HG03095 (cell line): ENCODE data around the gene RREB1.

Experiments
- ATAC-seq: cut with Tn5 transposase; IDR thresholded peaks from one replicate; pipeline ENCODE4 v1.9.1; 2021; ENCODE audit warnings: moderate library complexity; ENCODE audit not compliant: unreplicated experiment

Gene RREB1

DNA sequence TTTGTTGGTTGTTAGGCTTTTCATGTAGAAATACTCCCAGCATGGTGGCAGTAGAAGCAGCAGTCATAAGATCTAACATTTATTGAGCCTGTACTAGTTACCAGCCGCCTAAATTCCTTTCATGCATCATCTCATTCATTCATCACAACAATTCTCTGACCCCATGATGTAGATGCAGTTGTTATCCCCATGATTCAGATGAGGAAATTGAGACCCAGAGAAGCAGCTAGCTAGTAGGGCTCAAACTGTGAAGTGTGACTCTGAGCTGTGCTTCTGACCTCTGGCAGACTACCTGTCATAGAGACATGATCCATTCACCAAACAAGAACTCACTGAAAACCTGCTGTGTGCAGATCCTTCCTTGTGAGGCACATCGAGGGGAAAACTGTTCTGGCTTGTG is 16.9 kb downstream of the RREB1 start:
- no peak for ATAC-seq

DNA sequence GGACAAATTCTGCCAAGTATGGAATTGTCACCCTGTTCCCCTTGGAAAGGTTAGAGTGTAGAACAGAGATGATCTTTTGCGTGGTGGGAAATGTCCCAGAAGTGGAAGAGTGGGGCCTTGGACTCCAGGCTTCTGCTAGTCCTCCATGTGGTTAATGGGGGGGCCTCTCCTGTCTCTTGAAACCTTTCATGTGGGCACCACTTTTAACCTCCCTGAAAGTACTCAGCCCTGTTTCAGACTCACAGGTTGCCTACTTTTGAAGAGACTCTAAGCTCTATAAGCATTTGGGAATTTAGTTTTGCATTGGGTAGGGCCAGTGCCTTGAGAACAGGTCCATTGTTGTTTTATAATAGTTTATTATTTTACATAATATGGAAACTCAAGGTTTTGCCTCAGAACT is 17.5 kb downstream of the RREB1 start:
- ATAC-seq: no peak

DNA sequence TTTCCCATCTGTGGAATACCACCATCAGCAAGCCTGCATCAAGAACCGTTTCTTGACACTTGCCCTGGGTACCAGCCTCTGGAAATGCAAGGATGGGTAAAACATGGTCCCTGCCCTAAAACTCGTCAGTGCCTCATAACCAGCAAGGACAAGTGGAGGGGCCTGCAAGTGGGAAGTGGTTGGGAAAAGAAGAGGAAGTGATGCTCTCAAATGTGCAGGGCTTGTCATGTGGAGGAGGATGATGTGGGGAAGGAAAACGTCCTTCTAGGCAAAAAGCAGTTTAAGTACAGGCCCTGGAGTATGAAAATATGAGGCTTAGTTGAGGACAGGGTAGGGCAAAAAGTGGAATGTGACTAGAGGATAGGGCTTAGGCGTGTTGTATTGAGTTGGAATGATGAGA is 19.0 kb downstream of the RREB1 start:
- ATAC-seq: no peak

GRCh38 chr6:7127680-7128079 is 19.9 kb downstream of the RREB1 start:
- ATAC-seq: no peak

DNA sequence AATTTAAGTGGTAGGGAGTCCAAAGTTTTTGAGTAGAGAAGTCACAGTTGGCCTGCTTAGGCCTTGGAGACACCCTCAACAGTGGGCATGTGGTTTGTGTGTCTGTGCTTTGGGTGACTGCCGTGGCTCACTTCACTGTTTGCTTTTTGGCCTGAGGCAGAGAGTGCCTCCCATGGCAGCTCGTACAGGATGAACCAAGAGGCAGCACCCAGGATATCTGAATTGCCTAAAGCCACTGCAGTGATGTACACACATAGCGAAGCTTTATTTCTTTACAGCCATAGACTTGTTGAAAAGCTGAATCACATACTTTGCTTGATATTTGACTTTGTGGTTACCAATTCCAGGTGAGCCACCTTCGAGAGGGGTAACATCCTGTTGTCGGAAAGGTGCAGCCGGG is 21.6 kb downstream of the RREB1 start:
- no peak for ATAC-seq

DNA sequence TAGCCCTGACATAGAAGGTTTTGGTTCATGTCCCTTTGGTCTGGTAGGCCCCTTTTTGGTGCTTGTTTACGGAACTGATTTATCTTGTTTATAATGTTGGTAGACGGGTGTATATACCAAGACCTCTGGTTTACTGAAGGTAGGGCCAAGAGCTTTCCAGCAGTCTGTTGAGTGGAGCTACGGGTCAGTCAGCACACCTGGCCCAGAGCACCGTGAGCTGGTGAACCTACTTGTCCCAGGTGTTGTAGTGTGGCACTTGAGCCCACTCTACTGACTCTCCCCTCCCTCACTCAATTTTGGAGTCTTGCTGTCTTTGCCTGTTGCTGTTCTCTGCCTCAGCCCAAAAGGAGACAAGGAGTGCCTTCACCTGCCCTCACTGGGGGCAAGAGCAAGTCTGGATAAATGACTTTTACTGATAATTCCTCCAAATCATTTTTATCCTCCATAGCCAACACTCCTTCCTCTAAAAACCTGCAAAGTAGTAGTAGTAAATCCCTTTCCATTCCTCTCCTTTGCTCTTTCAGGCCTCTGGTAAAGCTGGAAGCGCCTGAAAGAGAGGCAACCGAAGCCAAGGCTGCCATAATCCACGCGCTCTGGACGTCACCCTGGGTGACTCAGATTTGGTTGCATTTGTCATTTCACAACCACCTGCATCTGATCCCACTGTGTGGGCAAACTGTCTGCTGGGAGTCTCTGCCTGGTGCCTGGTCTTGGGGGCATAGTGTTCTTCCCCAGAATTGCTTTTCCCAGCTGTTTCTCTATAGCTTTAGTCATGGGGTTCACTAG is 22.2 kb downstream of the RREB1 start:
- ATAC-seq: no peak

- ATAC-seq: no peak
Observed at GRCh38 chr6:7131390-7131789, 23.6 kb downstream of the RREB1 start.

DNA sequence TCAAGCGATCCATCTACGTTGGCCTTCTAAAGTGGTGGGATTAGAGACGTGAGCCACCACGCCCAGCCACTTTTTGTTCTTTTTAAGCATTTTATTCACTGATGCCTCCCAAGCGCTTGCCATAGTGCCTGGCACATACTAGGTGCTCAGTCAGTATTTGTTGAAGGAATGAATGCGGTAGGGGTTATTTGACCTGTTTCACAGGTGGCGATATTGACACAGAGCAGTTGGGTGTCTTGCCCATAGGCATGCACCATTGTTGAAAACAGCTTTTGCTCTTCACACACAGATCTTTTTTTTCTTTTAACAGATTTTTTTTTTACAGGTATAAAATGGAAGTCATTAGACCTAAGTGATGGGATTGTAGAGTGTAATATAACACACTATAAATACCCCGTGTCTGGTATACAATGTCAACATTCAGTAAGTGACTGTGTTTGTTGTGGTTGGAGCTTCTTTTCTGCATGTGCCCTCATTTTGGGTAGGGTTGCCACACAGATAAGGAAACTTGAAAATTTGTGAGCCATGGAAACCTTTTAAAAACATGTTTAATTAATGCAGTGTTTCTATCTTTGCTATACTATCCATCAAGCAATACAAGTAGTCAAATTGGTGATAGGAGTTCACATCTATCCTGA is 24.8 kb downstream of the RREB1 start:
- no peak for ATAC-seq

DNA sequence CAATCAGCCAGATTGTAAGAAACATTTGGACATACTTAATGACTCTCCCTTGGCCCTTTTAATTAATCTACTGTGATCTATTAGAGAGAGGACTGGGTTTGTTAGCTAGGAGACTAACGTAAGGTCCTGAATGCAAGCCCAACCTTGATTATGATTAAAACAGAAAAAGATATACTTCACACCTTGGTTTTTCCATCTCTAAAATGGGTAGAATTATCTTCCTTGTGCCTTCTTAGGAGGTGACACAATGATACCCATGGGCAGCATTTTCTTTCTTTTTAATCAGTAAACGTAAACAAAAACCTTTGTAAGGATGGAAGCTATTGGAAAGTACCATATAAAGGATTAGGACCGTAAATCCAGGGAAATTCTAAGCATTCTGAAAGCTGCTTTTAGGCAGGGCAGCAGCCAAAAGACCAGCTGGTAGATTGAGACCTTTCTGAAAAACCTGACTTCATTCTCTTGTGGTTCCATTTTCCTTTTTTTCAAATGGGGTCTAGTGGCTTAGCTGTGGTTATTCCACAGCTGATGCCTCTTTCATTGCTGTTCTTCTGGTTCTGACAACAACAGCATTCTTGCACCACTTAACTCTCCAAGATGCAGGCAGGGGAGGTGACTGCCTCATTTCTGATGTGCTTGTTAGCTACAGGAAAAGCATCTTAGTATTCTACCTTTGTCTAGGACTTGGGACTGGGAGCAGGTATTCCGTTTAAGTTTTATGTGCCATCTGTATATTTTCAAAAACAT is 27.4 kb downstream of the RREB1 start:
- no peak for ATAC-seq

DNA sequence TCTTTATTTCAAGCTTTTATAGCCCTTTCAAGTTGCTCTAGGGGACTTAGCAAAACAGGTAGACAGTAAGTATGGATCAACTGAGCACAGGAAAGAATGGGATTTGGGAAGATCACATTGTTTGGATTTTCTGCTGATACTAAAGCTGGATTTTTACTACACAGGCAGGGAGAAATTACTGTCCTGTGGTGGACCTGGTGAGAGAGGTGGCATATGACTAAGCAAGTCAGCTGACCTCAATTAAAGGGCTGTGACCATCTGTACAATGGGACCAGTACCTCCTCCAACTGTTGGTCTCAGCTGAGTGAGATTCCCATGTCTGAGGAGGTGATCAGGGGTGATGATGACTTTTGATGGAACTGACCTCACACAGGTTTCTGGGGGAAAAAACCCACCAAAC is 28.0 kb downstream of the RREB1 start:
- ATAC-seq: peak; percentile 29

DNA sequence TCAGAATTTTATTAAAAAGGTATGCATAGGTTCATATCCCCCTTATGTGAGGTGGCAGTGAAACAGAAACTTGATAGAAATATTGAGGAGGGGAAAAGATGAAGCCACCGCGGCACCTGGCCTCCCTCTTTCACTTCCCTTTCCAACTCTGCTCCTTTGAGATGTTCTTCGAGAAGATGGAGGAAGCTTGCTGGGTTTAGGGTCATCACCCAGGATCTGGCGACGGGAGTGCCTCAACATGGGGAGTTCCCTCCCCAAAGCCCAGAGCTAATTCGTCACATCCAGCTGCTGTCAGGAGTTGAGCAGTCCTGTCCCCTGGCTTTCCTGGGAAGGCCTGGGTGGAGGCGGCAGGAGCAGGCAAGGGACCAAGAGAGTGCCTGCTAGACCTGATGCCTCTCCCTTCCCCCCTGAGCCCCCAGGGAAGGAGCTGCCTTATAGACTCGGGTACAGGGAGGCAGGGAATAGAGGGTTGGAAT is 29.1 kb downstream of the RREB1 start:
- ATAC-seq: peak; percentile 30

DNA sequence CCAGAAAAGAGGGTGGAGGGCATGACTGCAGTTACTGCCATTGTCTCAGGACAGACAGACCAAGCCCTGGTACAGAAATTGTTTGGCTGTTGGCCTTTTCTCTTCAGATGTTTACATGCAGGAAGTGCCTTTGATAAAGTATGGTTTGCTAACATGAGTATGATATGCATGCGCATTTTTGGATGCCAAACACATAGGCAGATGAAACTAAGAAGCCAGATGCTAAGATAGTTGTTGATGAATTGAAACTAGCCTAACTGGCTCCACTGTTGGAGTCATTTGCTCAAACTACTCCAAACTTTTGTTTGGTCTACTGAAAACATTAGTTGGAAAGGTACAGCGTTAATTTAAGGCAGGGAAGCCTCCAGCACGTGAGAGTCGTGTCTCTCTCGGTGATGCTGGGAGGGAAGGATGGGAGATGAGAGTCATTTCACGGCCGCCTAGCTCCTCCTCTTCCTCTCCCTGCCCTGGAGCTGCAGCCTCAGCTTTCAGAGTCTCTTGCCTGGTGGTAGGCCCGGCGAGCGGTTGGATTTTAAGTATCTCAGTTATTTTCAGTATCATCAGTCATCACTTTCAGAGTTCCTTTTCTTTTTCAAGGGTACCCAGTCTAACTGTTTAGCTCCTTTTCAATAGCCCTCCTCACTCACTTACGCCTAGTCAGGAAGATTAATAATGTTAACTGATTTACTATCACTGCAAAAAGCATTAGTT is 29.7 kb downstream of the RREB1 start:
- peak; percentile 40 for ATAC-seq

DNA sequence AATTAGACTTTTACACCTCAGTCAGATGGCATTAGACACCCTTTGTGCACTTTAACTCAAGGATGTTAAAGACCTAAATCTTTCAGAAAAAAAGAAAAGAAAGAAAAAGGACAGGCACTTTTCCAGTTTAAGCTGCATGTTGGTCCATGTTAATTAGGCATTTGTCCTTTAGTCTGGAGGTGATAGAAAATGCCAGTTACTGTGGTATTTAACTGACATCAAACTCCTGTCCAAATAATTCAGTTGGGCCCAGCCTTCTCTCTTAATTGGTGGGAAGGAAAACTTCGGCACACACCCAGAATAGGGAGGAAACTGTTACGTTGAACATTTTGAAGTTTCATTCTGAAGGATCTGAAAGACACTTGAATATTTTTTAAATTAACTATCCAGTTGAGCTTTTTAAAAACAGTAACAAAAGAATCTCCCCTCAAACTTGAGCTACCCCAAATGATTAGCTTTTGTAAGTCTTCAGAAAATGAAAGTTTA is 30.3 kb downstream of the RREB1 start:
- no peak for ATAC-seq

DNA sequence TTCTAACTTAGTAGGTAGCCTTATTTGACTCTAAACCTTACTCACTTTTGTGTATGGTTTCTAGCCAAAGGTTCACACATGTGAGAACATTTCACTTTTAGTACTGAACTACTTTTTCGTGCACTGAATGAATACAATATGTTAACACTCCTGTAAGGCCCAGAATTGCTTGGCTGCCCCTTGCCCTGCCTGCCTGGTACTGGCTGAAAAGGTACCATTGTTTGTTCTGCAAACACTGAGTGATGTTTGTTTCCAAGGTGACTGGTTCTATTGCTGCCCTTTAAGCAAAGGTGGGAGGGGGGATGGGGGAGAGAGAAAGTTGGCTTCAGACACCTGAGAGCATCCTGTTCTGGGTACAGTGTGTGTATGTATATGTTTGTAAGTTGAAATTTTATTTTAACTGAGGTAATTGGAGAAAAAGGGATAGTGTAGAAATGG is 31.2 kb downstream of the RREB1 start:
- ATAC-seq: no peak

- ATAC-seq: no peak
Observed at GRCh38 chr6:7139835-7140470, 32.2 kb downstream of the RREB1 start.

- peak; percentile 43 for ATAC-seq
Observed at GRCh38 chr6:7140631-7141378, 33.0 kb downstream of the RREB1 start.

DNA sequence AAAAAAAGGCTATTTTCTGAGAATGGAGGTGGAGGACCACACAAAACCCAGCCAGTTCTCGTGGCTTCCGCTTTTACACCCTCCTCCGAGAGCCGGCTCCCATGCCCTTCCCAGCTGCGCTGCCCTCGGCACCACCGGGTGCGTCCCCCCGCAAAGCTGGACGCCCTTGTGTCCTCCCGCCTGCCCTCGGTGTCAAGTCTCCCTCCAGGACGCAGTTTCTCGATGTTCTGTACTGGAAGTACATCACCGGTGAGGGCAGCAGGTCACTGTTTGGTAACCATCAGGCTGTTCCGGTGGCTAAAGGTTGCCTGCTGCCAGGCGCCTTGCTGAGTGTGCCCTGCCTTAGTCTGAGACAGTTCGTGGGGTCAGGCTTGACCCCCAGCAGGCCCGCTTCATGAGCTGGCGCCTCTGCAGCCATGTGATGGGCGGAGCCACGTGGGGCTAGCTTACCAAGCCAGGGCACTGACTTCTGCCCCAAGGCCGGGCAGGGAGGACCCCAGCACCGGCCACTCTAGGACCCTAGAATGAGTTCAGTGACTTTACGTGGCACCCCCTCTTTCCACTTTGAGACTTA is 34.6 kb downstream of the RREB1 start:
- ATAC-seq: no peak

DNA sequence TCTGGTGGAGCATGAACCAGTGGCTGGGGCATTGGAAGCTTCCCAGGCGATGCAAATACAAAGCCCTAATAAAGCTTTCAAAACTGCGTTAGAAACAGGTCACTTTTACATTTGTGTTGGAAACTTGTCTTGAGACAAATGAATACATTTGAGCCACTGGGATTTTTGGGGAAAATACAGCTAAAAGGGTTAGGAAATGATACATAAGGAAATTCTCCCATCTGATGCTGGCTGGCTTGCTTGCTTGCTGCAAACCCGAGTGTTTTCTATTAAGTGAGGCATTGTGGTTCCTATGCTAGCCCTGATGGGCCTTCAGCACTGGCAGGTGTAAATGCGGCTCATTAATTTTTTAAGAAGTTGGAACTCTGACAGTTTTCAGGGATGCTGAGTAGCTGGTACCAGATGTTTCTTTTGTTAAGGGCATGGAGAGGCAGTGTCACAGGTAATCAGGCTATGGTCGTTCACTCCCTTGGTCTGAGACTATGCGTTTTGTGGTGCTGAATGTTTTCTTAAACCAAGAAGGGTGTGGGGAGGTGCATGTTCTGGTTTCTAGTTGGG is 35.2 kb downstream of the RREB1 start:
- no peak for ATAC-seq

- no peak for ATAC-seq
Observed at GRCh38 chr6:7143476-7143974, 35.8 kb downstream of the RREB1 start.
